HEK293 (cell line): ENCODE data around the gene SKIL.

Experiments used
- CTCF ChIA-PET: fragments of 350-600 bp; formaldehyde crosslinking; extraction: SDS; loops from one replicate; lab custom pipeline; 2021; ENCODE audit warnings: antibody characterized with exemption; lab: Yijun Ruan, JAX
- POLR2A ChIA-PET: fragments of 300-600 bp; formaldehyde crosslinking; extraction: SDS; loops from one replicate; lab custom pipeline; 2020; ENCODE audit warnings: antibody characterized with exemption, inconsistent platforms; lab: Yijun Ruan, JAX
- H3K27ac ChIP-seq: fragments of 200-500 bp; sonication (Bioruptor generic); 2 replicates; pipeline ENCODE4 v1.5.1; 2014; ENCODE audit warnings: low read depth, low read length, control low read depth, inconsistent platforms; ENCODE audit errors: extremely low read depth
- H3K36me3 ChIP-seq, 2 experiments: fragments of 200-500 bp in 1 of 2; sonication (Bioruptor generic) in 1 of 2; 1 replicate in 1 of 2; 2 replicates in 1 of 2; pipeline ENCODE4 v1.5.1; 2014 to 2017; ENCODE audit warnings: inconsistent platforms in 2 of 2, low read length in 2 of 2; ENCODE audit not compliant: control insufficient read depth in 2 of 2, insufficient read depth in 1 of 2
- H3K4me1 ChIP-seq: fragments of 200-500 bp; sonication (Bioruptor generic); 2 replicates; pipeline ENCODE4 v1.5.1; 2014; ENCODE audit warnings: mild to moderate bottlenecking, low read length, inconsistent platforms; ENCODE audit not compliant: control insufficient read depth, insufficient read depth
- H3K4me3 ChIP-seq: 2 replicates; pipeline ENCODE4 v1.5.1; 2011; ENCODE audit warnings: low read depth, mild to moderate bottlenecking, control low read depth, low read length, moderate library complexity
- H3K9me3 ChIP-seq: fragments of 200-500 bp; sonication (Bioruptor generic); 2 replicates; pipeline ENCODE4 v1.5.1; 2014; ENCODE audit warnings: low read depth, low read length, inconsistent platforms; ENCODE audit not compliant: control insufficient read depth, insufficient read depth
- BCL11B ChIP-seq: fragments of 450-650 bp; formaldehyde crosslinking; IDR thresholded peaks from 2 replicates; pipeline ENCODE4 v1.5.1; 2016; ENCODE audit warnings: low read depth, missing biosample characterization, missing genetic modification characterization
- EGR2 ChIP-seq: fragments of 450-650 bp; formaldehyde crosslinking; IDR thresholded peaks from 2 replicates; pipeline ENCODE4 v1.5.1; 2016; ENCODE audit warnings: low read depth, missing biosample characterization, missing genetic modification characterization
- GLIS2 ChIP-seq: fragments of 450-650 bp; formaldehyde crosslinking; IDR thresholded peaks from 2 replicates; pipeline ENCODE4 v1.5.1; 2016; ENCODE audit warnings: missing biosample characterization, missing genetic modification characterization
- IKZF3 ChIP-seq: fragments of 450-650 bp; IDR thresholded peaks from 2 replicates; pipeline ENCODE4 v1.5.0; 2018; ENCODE audit warnings: missing biosample characterization, mild to moderate bottlenecking, missing genetic modification characterization, moderate library complexity
- KLF9 ChIP-seq: fragments of 450-650 bp; formaldehyde crosslinking; IDR thresholded peaks from 2 replicates; pipeline ENCODE4 v1.5.1; 2016; ENCODE audit warnings: missing biosample characterization, missing genetic modification characterization, low read depth
- SP2 ChIP-seq: fragments of 450-650 bp; formaldehyde crosslinking; IDR thresholded peaks from 2 replicates; pipeline ENCODE4 v1.5.1; 2016; ENCODE audit warnings: missing biosample characterization, missing genetic modification characterization
- SP3 ChIP-seq: fragments of 450-650 bp; formaldehyde crosslinking; IDR thresholded peaks from 2 replicates; pipeline ENCODE4 v1.5.1; 2016; ENCODE audit warnings: missing biosample characterization, missing genetic modification characterization
- SP7 ChIP-seq: fragments of 450-650 bp; formaldehyde crosslinking; IDR thresholded peaks from 2 replicates; pipeline ENCODE4 v1.5.1; 2016; ENCODE audit warnings: missing biosample characterization, missing genetic modification characterization
- TCF7L2 ChIP-seq: IDR thresholded peaks from 2 replicates; pipeline ENCODE4 v1.6.1; 2011; ENCODE audit warnings: low read depth, mild to moderate bottlenecking, inconsistent platforms, low read length, moderate library complexity, borderline replicate concordance
- ZBTB17 ChIP-seq: fragments of 450-650 bp; formaldehyde crosslinking; IDR thresholded peaks from 2 replicates; pipeline ENCODE4 v1.5.1; 2016; ENCODE audit warnings: missing biosample characterization, missing genetic modification characterization
- ZBTB20 ChIP-seq: fragments of 450-650 bp; formaldehyde crosslinking; IDR thresholded peaks from 2 replicates; pipeline ENCODE4 v1.5.1; 2016; ENCODE audit warnings: missing biosample characterization, missing genetic modification characterization
- ZBTB8A ChIP-seq: fragments of 450-650 bp; formaldehyde crosslinking; IDR thresholded peaks from 2 replicates; pipeline ENCODE4 v1.5.1; 2016; ENCODE audit warnings: missing biosample characterization, missing genetic modification characterization
- ZEB2 ChIP-seq: fragments of 450-650 bp; formaldehyde crosslinking; IDR thresholded peaks from 2 replicates; pipeline ENCODE4 v1.5.1; 2016; ENCODE audit warnings: missing biosample characterization, missing genetic modification characterization
- ZFHX2 ChIP-seq: fragments of 450-650 bp; formaldehyde crosslinking; conservative IDR thresholded peaks from 2 replicates; pipeline ENCODE4 v1.5.1; 2016; ENCODE audit warnings: missing biosample characterization, missing genetic modification characterization
- ZFP69B ChIP-seq: fragments of 450-650 bp; formaldehyde crosslinking; IDR thresholded peaks from 2 replicates; pipeline ENCODE4 v1.5.1; 2016; ENCODE audit warnings: missing biosample characterization, missing genetic modification characterization
- ZIC2 ChIP-seq: fragments of 450-650 bp; formaldehyde crosslinking; IDR thresholded peaks from 2 replicates; pipeline ENCODE4 v1.5.1; 2016; ENCODE audit warnings: missing biosample characterization, missing genetic modification characterization
- ZNF112 ChIP-seq: fragments of 450-650 bp; formaldehyde crosslinking; IDR thresholded peaks from 2 replicates; pipeline ENCODE4 v1.5.0; 2017; ENCODE audit warnings: missing biosample characterization, missing genetic modification characterization
- ZNF121 ChIP-seq: fragments of 450-650 bp; formaldehyde crosslinking; IDR thresholded peaks from 2 replicates; pipeline ENCODE4 v1.5.1; 2016; ENCODE audit warnings: missing biosample characterization, missing genetic modification characterization
- ZNF132 ChIP-seq: fragments of 450-650 bp; formaldehyde crosslinking; IDR thresholded peaks from 2 replicates; pipeline ENCODE4 v1.5.1; 2017; ENCODE audit warnings: missing biosample characterization, missing genetic modification characterization, borderline replicate concordance
- ZNF2 ChIP-seq: fragments of 450-650 bp; formaldehyde crosslinking; IDR thresholded peaks from 2 replicates; pipeline ENCODE4 v1.5.1; 2016; ENCODE audit warnings: missing biosample characterization, missing genetic modification characterization
- ZNF214 ChIP-seq: fragments of 450-650 bp; formaldehyde crosslinking; IDR thresholded peaks from 2 replicates; pipeline ENCODE4 v1.5.1; 2017; ENCODE audit warnings: missing biosample characterization, mild to moderate bottlenecking, missing genetic modification characterization, borderline replicate concordance
- ZNF335 ChIP-seq: fragments of 450-650 bp; formaldehyde crosslinking; conservative IDR thresholded peaks from 2 replicates; pipeline ENCODE4 v1.5.1; 2016; ENCODE audit warnings: missing biosample characterization, missing genetic modification characterization
- ZNF341 ChIP-seq: fragments of 450-650 bp; formaldehyde crosslinking; IDR thresholded peaks from 2 replicates; pipeline ENCODE4; 2016; ENCODE audit warnings: low read depth, missing biosample characterization, missing genetic modification characterization
- ZNF423 ChIP-seq: fragments of 450-650 bp; formaldehyde crosslinking; IDR thresholded peaks from 2 replicates; pipeline ENCODE4 v1.5.1; 2016; ENCODE audit warnings: missing biosample characterization, missing genetic modification characterization
- ZNF433 ChIP-seq: fragments of 450-650 bp; formaldehyde crosslinking; IDR thresholded peaks from 2 replicates; pipeline ENCODE4 v1.5.1; 2016; ENCODE audit warnings: missing biosample characterization, missing genetic modification characterization, low read depth
- ZNF677 ChIP-seq: fragments of 450-650 bp; IDR thresholded peaks from 2 replicates; pipeline ENCODE4 v1.5.0; 2018; ENCODE audit warnings: missing biosample characterization, mild to moderate bottlenecking, missing genetic modification characterization, moderate library complexity
- ZNF76 ChIP-seq: fragments of 450-650 bp; formaldehyde crosslinking; IDR thresholded peaks from 2 replicates; pipeline ENCODE4; 2016; ENCODE audit warnings: low read depth, missing biosample characterization, missing genetic modification characterization, borderline replicate concordance
- TF ChIP-seq, protein P1 (sequence below): fragments of 450-650 bp; formaldehyde crosslinking; optimal IDR thresholded peaks from 2 replicates; pipeline ENCODE3; 2016; ENCODE audit warnings: missing biosample characterization, mild to moderate bottlenecking, missing genetic modification characterization
- TF ChIP-seq, protein P2 (sequence below): fragments of 450-650 bp; formaldehyde crosslinking; conservative IDR thresholded peaks from 2 replicates; pipeline ENCODE4 v1.5.1; 2016; ENCODE audit warnings: low read depth, missing biosample characterization, missing genetic modification characterization
- TF ChIP-seq, protein P3 (sequence below): fragments of 450-650 bp; formaldehyde crosslinking; IDR thresholded peaks from 2 replicates; pipeline ENCODE4 v1.5.1; 2016; ENCODE audit warnings: missing biosample characterization, missing genetic modification characterization

The SKIL gene

DNA sequence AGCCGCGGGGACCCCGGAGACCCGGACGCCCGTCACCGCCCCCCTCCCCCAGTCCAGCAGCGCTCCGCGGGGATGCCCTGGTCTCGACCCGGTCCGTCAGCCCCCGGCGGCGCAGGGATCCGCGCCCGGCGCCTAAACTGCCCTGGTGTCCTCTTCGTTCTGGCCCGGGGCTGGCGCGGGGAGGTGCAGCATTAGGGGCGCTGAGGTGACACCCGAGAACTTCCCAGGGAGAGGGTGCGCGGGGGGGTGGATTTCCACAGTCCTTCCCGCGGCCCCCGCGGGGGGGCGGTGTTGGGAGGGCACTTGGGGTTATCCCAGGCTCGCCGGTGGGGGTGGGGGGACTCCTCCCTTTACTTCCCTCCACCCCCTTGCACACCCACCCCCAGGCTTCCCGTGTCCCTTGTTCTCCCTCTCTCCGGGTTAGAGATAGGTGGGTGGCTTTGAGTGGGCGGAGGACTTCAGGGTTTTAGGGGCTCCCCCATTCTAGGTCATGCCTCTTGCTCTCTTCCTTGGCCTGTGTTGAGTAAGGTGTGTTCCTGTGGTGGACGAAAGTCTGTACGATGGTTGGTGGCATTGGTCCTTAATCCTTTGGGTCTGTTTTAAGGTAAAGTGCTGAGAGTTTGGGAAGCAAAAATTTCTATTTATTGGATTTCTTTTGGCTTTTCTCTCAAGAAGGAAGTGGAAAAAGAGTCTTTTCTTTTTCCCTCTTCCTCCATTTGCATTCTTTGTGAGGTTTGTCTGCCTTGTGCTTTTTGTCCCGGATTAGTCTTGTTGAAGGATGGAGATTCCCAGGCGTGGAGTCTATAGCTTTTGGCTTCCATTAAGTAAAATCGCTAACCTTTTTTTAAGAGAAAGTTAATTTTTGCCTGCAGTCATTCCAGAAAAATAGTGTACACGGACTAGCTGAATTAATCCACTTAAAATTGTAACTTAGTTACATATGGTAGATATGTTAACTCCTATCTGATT is 811 bp downstream of the SKIL start:
- Histone ChIP-seq H3K27ac (peak overlapping the region; percentile 95), H3K4me1 (no peaks in the 10 kb centered on the region), H3K36me3 (peaks cover 0 to 34% of the 10 kb centered on the region in 2 experiments; a peak in 2 of 3 replicates), H3K9me3 (no peaks in the 10 kb centered on the region), H3K4me3 (peak overlapping the region; percentile 78)
- ChIA-PET CTCF (interaction anchor here (0.6 kb wide), 1 partner anchor 34 kb away, joined by 3 read pairs; no protein-coding TSS in a partner anchor), POLR2A (interaction anchor here (1.0 to 1.9 kb wide), 7 partner anchors 14 to 589 kb away, joined by 3 to 16 read pairs (median 3); partner anchors contain the start of gene ACTRT3)
- no peak for TF ChIP-seq ZNF121 (tag by site-specific recombination)
- peak; percentile 49; the same call in 1 of the 2 replicates for TF ChIP-seq ZNF76 (tag by site-specific recombination)
- TF ChIP-seq IKZF3, result 0 out of 2 replicates have a peak, but pooled peaks have one; percentile 11
- TF ChIP-seq ZNF335 (tag by site-specific recombination), result peak; percentile 33
- TF ChIP-seq ZNF112, result no peak
- 0 out of 2 replicates have a peak, but pooled peaks have one; percentile 62 for TF ChIP-seq ZEB2 (tag by site-specific recombination)
- peak; percentile 61 for TF ChIP-seq SP3
- TF ChIP-seq, protein P1, sequence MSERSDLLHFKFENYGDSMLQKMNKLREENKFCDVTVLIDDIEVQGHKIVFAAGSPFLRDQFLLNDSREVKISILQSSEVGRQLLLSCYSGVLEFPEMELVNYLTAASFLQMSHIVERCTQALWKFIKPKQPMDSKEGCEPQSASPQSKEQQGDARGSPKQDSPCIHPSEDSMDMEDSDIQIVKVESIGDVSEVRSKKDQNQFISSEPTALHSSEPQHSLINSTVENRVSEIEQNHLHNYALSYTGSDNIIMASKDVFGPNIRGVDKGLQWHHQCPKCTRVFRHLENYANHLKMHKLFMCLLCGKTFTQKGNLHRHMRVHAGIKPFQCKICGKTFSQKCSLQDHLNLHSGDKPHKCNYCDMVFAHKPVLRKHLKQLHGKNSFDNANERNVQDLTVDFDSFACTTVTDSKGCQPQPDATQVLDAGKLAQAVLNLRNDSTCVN (tag by site-specific recombination), result peak; percentile 52
- TF ChIP-seq, protein P2, sequence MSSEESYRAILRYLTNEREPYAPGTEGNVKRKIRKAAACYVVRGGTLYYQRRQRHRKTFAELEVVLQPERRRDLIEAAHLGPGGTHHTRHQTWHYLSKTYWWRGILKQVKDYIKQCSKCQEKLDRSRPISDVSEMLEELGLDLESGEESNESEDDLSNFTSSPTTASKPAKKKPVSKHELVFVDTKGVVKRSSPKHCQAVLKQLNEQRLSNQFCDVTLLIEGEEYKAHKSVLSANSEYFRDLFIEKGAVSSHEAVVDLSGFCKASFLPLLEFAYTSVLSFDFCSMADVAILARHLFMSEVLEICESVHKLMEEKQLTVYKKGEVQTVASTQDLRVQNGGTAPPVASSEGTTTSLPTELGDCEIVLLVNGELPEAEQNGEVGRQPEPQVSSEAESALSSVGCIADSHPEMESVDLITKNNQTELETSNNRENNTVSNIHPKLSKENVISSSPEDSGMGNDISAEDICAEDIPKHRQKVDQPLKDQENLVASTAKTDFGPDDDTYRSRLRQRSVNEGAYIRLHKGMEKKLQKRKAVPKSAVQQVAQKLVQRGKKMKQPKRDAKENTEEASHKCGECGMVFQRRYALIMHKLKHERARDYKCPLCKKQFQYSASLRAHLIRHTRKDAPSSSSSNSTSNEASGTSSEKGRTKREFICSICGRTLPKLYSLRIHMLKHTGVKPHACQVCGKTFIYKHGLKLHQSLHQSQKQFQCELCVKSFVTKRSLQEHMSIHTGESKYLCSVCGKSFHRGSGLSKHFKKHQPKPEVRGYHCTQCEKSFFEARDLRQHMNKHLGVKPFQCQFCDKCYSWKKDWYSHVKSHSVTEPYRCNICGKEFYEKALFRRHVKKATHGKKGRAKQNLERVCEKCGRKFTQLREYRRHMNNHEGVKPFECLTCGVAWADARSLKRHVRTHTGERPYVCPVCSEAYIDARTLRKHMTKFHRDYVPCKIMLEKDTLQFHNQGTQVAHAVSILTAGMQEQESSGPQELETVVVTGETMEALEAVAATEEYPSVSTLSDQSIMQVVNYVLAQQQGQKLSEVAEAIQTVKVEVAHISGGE, result 0 out of 2 replicates have a peak, but pooled peaks have one; percentile 14
- peak; percentile 90 for TF ChIP-seq EGR2 (tag by site-specific recombination)
- TF ChIP-seq ZBTB20 (tag by site-specific recombination), result 0 out of 2 replicates have a peak, but pooled peaks have one; percentile 10
- TF ChIP-seq ZBTB8A (tag by site-specific recombination), result peak; percentile 81; the same call in 1 of the 2 replicates
- TF ChIP-seq ZNF132 (tag by site-specific recombination), result no peak
- TF ChIP-seq ZFHX2, result peak; percentile 95
- TF ChIP-seq ZBTB17, result peak; percentile 18; the same call in 1 of the 2 replicates
- peak; percentile 75; the same call in 1 of the 2 replicates for TF ChIP-seq BCL11B (tag by site-specific recombination)
- TF ChIP-seq ZFP69B (tag by site-specific recombination), result no peak
- TF ChIP-seq ZNF341 (tag by site-specific recombination), result peak; percentile 80
- no peak for TF ChIP-seq TCF7L2
- TF ChIP-seq ZNF214 (tag by site-specific recombination), result no peak
- peak; percentile 95 for TF ChIP-seq GLIS2 (tag by site-specific recombination)
- TF ChIP-seq SP7 (tag by site-specific recombination), result peak; percentile 56; the same call in 1 of the 2 replicates
- no peak for TF ChIP-seq ZNF677 (tag by site-specific recombination)
- peak; percentile 53; the same call in 1 of the 2 replicates for TF ChIP-seq ZNF423 (tag by site-specific recombination)
- TF ChIP-seq ZNF2 (tag by site-specific recombination), result 0 out of 2 replicates have a peak, but pooled peaks have one; percentile 31
- no peak for TF ChIP-seq ZNF433 (tag by site-specific recombination)
- TF ChIP-seq, protein P3, sequence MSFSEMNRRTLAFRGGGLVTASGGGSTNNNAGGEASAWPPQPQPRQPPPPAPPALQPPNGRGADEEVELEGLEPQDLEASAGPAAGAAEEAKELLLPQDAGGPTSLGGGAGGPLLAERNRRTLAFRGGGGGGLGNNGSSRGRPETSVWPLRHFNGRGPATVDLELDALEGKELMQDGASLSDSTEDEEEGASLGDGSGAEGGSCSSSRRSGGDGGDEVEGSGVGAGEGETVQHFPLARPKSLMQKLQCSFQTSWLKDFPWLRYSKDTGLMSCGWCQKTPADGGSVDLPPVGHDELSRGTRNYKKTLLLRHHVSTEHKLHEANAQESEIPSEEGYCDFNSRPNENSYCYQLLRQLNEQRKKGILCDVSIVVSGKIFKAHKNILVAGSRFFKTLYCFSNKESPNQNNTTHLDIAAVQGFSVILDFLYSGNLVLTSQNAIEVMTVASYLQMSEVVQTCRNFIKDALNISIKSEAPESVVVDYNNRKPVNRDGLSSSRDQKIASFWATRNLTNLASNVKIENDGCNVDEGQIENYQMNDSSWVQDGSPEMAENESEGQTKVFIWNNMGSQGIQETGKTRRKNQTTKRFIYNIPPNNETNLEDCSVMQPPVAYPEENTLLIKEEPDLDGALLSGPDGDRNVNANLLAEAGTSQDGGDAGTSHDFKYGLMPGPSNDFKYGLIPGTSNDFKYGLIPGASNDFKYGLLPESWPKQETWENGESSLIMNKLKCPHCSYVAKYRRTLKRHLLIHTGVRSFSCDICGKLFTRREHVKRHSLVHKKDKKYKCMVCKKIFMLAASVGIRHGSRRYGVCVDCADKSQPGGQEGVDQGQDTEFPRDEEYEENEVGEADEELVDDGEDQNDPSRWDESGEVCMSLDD (tag by site-specific recombination), result peak; percentile 78; the same call in 1 of the 2 replicates
- TF ChIP-seq KLF9, result peak; percentile 54; the same call in 1 of the 2 replicates
- peak; percentile 61 for TF ChIP-seq SP2 (tag by site-specific recombination)
- TF ChIP-seq ZIC2 (tag by site-specific recombination), result peak; percentile 84
